Transverse colon (tissue), 4 donors: Measurements from ENCODE around the gene CLEC3B.

Experiments
- POLR2A ChIP-seq: fragments of 450-650 bp; IDR thresholded peaks from one replicate; pipeline ENCODE4 v1.6.1; 2016; ENCODE audit warnings: antibody characterized with exemption, mild to moderate bottlenecking, moderate library complexity
- POLR2AphosphoS5 ChIP-seq, 3 donors: sonication (generic); formaldehyde crosslinking; IDR thresholded peaks; one replicate each; pipeline ENCODE4 v1.6.1; 2016; ENCODE audit warnings: antibody characterized with exemption in 3 of 3
- TF ChIP-seq, protein P1 (sequence below), 5 experiments: fragments of 200-600 bp in 3 of 5; fragments of 450-650 bp in 2 of 5; sonication (generic) in 3 of 5; IDR thresholded peaks; 1 replicate in 2 of 5; 2 replicates in 3 of 5; pipeline ENCODE4 v1.5.1; 2016 to 2017; ENCODE audit warnings: antibody characterized with exemption in 5 of 5, inconsistent platforms in 3 of 5, mild to moderate bottlenecking in 2 of 5, moderate library complexity in 1 of 5

DNA sequence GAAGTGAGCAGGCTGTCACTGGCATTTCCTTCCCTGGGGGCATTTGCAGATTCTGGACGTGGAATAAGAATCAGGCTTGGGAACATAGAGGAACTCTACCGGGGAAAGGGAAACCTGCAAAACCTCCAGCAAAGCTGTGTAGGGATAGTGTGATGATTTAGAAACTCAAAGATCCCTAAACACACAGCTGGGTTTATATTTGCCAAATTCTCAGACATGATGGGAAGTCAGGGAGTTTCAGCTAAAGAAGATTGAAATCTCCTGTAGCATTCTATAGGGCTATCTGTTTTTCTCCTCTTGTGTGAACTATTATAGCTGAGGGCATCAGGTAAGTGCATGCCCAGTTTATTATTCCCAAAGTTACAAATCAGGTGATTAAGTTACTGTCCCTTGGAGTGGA, 9.2 kb upstream of the CLEC3B start:
- TF ChIP-seq, protein P1, sequence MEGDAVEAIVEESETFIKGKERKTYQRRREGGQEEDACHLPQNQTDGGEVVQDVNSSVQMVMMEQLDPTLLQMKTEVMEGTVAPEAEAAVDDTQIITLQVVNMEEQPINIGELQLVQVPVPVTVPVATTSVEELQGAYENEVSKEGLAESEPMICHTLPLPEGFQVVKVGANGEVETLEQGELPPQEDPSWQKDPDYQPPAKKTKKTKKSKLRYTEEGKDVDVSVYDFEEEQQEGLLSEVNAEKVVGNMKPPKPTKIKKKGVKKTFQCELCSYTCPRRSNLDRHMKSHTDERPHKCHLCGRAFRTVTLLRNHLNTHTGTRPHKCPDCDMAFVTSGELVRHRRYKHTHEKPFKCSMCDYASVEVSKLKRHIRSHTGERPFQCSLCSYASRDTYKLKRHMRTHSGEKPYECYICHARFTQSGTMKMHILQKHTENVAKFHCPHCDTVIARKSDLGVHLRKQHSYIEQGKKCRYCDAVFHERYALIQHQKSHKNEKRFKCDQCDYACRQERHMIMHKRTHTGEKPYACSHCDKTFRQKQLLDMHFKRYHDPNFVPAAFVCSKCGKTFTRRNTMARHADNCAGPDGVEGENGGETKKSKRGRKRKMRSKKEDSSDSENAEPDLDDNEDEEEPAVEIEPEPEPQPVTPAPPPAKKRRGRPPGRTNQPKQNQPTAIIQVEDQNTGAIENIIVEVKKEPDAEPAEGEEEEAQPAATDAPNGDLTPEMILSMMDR (IDR thresholded peaks at IDR 0.05): no peak
- TF ChIP-seq POLR2AphosphoS5 (IDR thresholded peaks at IDR 0.05) (no peak), POLR2A (no peak)
